Measurements from ENCODE around the gene PSMF1.
"Not testable (repeated sequence)": the region's sequence is repeated elsewhere in the genome, so short reads cannot be mapped to it uniquely, and the experiment has no call there.

PSMF1 gene

GRCh38 chr20:1212607-1213396, 94.4 kb downstream of the PSMF1 start:
- peak; percentile 86 for TF ChIP-seq CTCF (IDR thresholded peaks at IDR 0.05; ENCODE audit: low read depth, low read length)
- H3K4me3 ChIP-seq (ENCODE audit: low read depth, low read length): no peak overlapping the region
- DNase-seq (ENCODE audit: low read depth, low spot score): peak; percentile 59
- in situ Hi-C loops (cut with HindIII; ENCODE audit: low sequenced_read_pairs): no loop called here

GRCh38 chr20:1214838-1215261, 96.4 kb downstream of the PSMF1 start:
- in situ Hi-C loops (cut with HindIII; ENCODE audit: low sequenced_read_pairs): no loop called here
- no peak for DNase-seq (ENCODE audit: low read depth, low spot score)
- H3K4me3 ChIP-seq (ENCODE audit: low read depth, low read length): no peak overlapping the region
- TF ChIP-seq CTCF (IDR thresholded peaks at IDR 0.05; ENCODE audit: low read depth, low read length): no peak

GRCh38 chr20:1215386-1216170, 97.2 kb downstream of the PSMF1 start:
- in situ Hi-C loops (cut with HindIII; ENCODE audit: low sequenced_read_pairs): no loop called here
- no peak overlapping the region for H3K4me3 ChIP-seq (ENCODE audit: low read depth, low read length)
- TF ChIP-seq CTCF (IDR thresholded peaks at IDR 0.05; ENCODE audit: low read depth, low read length): no peak
- no peak for DNase-seq (ENCODE audit: low read depth, low spot score)

GRCh38 chr20:1216527-1217427, 98.4 kb downstream of the PSMF1 start:
- DNase-seq (ENCODE audit: low read depth, low spot score); H3K4me3 ChIP-seq (ENCODE audit: low read depth, low read length); in situ Hi-C loops (cut with HindIII; ENCODE audit: low sequenced_read_pairs): not testable (repeated sequence)
